Measurements from ENCODE around the gene HJV. TPM values are rescaled to one million over a fixed set of nuclear protein-coding genes. Genes with fewer than 3 reads are reported as not detected.

The HJV gene
- total and polyA plus RNA-seq, 2 of the 13 experiments (the other 11 are each of a cell fraction or from before 2014, with no cell fraction given) = 0.18 TPM; not detected in 1

DNA sequence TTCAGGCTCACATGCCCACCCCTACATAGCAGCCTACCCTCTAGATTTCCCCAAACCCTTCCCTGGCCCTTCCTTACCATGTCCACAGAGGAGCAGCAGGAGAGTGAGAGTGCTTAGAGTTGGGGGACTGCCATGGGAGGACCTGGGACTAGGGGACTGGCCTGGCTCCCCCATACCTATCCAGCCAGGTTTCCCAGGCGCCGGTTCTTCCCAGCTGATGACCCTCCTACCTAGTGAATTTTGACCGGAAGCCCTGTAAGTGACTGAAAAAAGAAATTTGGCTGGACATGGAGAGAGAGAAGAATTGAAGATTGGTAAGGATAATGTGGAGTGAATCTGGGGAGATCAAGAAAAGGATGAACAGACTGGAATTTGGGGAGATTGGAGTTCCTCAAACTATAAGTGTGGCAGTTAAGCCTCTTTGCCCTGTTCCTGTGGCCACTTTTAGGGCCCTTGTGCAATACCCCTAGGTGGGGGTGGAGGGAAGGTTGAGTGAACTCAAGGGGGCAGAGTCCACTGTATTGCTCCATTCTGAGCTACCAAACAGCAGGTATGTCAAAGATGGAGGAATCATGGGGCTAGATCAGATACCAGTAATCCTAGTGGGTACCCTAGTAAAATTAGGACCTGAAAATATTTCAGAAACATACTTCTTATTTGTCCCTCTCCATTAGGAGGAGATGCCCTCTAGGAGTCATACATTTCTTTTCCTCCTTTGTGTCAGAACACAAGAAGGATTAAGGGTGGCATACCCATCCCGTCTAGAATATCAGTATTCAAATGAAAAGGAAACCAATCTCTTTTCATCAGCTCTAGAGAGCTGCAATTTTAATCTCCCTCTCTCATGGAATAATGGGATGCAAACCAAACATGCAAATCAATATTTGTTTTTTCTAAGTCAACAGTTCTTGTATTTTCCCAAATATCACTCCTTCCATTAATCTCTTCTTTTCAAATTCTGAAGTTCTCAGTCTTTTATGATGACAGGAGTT, 1.2 kb downstream of the HJV start (continued):
- TF ChIP-seq SOX5 (CRISPR knock-in tag; IDR thresholded peaks at IDR 0.05; ENCODE audit: borderline replicate concordance) (no peak), MED1 (CRISPR knock-in tag; IDR thresholded peaks at IDR 0.05) (peak; percentile 28; the same call in 1 of the 2 replicates), TBP (CRISPR knock-in tag; IDR thresholded peaks at IDR 0.05) (no peak), HCFC1 (IDR thresholded peaks at IDR 0.05; ENCODE audit: low read depth, low read length) (no peak), FOSL2 (CRISPR knock-in tag; IDR thresholded peaks at IDR 0.05) (peak; percentile 64), SMAD3 (CRISPR knock-in tag; IDR thresholded peaks at IDR 0.05) (0 out of 2 replicates have a peak, but pooled peaks have one; percentile 25), BHLHE40 (IDR thresholded peaks at IDR 0.05; ENCODE audit: low read length) (no peak), MXI1 (IDR thresholded peaks at IDR 0.05; ENCODE audit: borderline replicate concordance, low read depth, low read length) (no peak), HDAC2 (CRISPR knock-in tag; IDR thresholded peaks at IDR 0.05) (peak; percentile 56), NCOR1 (IDR thresholded peaks at IDR 0.05; ENCODE audit: borderline replicate concordance, low read length) (peak; percentile 82), ZSCAN31 (CRISPR knock-in tag; IDR thresholded peaks at IDR 0.05; ENCODE audit: low read depth) (0 out of 2 replicates have a peak, but pooled peaks have one; percentile 52), ZSCAN21 (CRISPR knock-in tag; IDR thresholded peaks at IDR 0.05; ENCODE audit: borderline replicate concordance) (no peak), RXRA (CRISPR knock-in tag; IDR thresholded peaks at IDR 0.05) (peak; percentile 84; the same call in 1 of the 2 replicates), MIER3 (CRISPR knock-in tag; IDR thresholded peaks at IDR 0.05; ENCODE audit: borderline replicate concordance) (peak; percentile 36; the same call in 1 of the 2 replicates), MEF2D (CRISPR knock-in tag; IDR thresholded peaks at IDR 0.05) (peak; percentile 67; the same call in 1 of the 2 replicates), ZNF644 (CRISPR knock-in tag; IDR thresholded peaks at IDR 0.05; ENCODE audit: low read depth) (peak; percentile 99), ZNF720 (CRISPR knock-in tag; IDR thresholded peaks at IDR 0.05) (no peak)
- TF ChIP-seq, protein P1, sequence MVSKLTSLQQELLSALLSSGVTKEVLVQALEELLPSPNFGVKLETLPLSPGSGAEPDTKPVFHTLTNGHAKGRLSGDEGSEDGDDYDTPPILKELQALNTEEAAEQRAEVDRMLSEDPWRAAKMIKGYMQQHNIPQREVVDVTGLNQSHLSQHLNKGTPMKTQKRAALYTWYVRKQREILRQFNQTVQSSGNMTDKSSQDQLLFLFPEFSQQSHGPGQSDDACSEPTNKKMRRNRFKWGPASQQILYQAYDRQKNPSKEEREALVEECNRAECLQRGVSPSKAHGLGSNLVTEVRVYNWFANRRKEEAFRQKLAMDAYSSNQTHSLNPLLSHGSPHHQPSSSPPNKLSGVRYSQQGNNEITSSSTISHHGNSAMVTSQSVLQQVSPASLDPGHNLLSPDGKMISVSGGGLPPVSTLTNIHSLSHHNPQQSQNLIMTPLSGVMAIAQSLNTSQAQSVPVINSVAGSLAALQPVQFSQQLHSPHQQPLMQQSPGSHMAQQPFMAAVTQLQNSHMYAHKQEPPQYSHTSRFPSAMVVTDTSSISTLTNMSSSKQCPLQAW (CRISPR knock-in tag; IDR thresholded peaks at IDR 0.05) = no peak
- TF ChIP-seq, protein P2, sequence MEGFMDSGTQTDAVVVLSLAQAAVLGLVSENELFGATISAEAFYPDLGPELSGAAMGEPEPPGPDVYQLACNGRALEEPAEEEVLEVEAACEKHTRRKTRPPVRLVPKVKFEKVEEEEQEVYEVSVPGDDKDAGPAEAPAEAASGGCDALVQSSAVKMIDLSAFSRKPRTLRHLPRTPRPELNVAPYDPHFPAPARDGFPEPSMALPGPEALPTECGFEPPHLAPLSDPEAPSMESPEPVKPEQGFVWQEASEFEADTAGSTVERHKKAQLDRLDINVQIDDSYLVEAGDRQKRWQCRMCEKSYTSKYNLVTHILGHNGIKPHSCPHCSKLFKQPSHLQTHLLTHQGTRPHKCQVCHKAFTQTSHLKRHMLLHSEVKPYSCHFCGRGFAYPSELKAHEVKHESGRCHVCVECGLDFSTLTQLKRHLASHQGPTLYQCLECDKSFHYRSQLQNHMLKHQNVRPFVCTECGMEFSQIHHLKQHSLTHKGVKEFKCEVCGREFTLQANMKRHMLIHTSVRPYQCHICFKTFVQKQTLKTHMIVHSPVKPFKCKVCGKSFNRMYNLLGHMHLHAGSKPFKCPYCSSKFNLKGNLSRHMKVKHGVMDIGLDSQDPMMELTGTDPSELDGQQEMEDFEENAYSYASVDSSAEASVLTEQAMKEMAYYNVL (CRISPR knock-in tag; IDR thresholded peaks at IDR 0.05; ENCODE audit: borderline replicate concordance) = no peak
- TF ChIP-seq, protein P3, sequence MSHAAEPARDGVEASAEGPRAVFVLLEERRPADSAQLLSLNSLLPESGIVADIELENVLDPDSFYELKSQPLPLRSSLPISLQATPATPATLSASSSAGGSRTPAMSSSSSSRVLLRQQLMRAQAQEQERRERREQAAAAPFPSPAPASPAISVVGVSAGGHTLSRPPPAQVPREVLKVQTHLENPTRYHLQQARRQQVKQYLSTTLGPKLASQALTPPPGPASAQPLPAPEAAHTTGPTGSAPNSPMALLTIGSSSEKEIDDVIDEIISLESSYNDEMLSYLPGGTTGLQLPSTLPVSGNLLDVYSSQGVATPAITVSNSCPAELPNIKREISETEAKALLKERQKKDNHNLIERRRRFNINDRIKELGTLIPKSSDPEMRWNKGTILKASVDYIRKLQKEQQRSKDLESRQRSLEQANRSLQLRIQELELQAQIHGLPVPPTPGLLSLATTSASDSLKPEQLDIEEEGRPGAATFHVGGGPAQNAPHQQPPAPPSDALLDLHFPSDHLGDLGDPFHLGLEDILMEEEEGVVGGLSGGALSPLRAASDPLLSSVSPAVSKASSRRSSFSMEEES (CRISPR knock-in tag; IDR thresholded peaks at IDR 0.05) = peak; percentile 52; the same call in 1 of the 2 replicates
- TF ChIP-seq, protein P4, sequence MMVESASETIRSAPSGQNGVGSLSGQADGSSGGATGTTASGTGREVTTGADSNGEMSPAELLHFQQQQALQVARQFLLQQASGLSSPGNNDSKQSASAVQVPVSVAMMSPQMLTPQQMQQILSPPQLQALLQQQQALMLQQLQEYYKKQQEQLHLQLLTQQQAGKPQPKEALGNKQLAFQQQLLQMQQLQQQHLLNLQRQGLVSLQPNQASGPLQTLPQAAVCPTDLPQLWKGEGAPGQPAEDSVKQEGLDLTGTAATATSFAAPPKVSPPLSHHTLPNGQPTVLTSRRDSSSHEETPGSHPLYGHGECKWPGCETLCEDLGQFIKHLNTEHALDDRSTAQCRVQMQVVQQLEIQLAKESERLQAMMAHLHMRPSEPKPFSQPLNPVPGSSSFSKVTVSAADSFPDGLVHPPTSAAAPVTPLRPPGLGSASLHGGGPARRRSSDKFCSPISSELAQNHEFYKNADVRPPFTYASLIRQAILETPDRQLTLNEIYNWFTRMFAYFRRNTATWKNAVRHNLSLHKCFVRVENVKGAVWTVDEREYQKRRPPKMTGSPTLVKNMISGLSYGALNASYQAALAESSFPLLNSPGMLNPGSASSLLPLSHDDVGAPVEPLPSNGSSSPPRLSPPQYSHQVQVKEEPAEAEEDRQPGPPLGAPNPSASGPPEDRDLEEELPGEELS (CRISPR knock-in tag; IDR thresholded peaks at IDR 0.05) = 0 out of 2 replicates have a peak, but pooled peaks have one; percentile 22
- TF ChIP-seq, protein P5, sequence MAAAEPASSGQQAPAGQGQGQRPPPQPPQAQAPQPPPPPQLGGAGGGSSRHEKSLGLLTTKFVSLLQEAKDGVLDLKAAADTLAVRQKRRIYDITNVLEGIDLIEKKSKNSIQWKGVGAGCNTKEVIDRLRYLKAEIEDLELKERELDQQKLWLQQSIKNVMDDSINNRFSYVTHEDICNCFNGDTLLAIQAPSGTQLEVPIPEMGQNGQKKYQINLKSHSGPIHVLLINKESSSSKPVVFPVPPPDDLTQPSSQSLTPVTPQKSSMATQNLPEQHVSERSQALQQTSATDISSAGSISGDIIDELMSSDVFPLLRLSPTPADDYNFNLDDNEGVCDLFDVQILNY (CRISPR knock-in tag; conservative IDR thresholded peaks at IDR 0.05) = no peak
